ENCODE results near the gene PDE2A. TPM values are rescaled to one million over a fixed set of nuclear protein-coding genes. Genes with fewer than 3 reads are reported as not detected.

Gene PDE2A
- total RNA-seq, 1 experiment from 2014 or later: 0.58 TPM

- Histone ChIP-seq H3K27ac (ENCODE audit: low read depth, low read length, poor library complexity, severe bottlenecking) (no peak overlapping the region), H3K9me3 (ENCODE audit: low read depth, low read length, poor library complexity, severe bottlenecking) (no peaks in the 10 kb centered on the region), H3K36me3 (ENCODE audit: insufficient read depth, low read length, poor library complexity, severe bottlenecking) (peaks cover 6% of the 10 kb centered on the region), H3K27me3 (replicated peaks; ENCODE audit: insufficient read depth, low read depth, low read length, poor library complexity) (peaks cover 27% of the 10 kb centered on the region), H3K4me3 (ENCODE audit: low read depth, low read length, poor library complexity, severe bottlenecking) (no peak overlapping the region), H3K4me1 (ENCODE audit: insufficient read depth, low read length, poor library complexity, severe bottlenecking) (no peaks in the 10 kb centered on the region)
- intact Hi-C loops (cut with micrococcal nuclease; ENCODE audit: unreplicated experiment): loop anchor here (5.0 kb wide), 1 partner anchor 199 kb away; no protein-coding TSS in a partner anchor
- no TSS peak for BruUV-seq (replicated peaks)
- no peak for DNase-seq (ENCODE audit: low spot score)
- ChIA-PET POLR2A (ENCODE audit: low non-redundant PET) (no interaction called here), CTCF (interaction anchor here (0.6 to 1.0 kb wide), 2 partner anchors 210 to 439 kb away, joined by 4 read pairs; no protein-coding TSS in a partner anchor)
- TF ChIP-seq CTCF (conservative IDR thresholded peaks at IDR 0.05; ENCODE audit: low read depth, low read length) (no peak), EZH2 (IDR thresholded peaks at IDR 0.05; ENCODE audit: borderline replicate concordance, low read depth, low read length, poor library complexity, severe bottlenecking) (no peak)
Measured at GRCh38 chr11:72681226-72682153, 7.3 kb upstream of the PDE2A start.

GRCh38 chr11:72680624-72681158 is 6.5 kb upstream of the PDE2A start:
- POLR2A ChIA-PET (ENCODE audit: low non-redundant PET): no interaction called here
- Histone ChIP-seq H3K4me3 (ENCODE audit: low read depth, low read length, poor library complexity, severe bottlenecking) (no peak overlapping the region), H3K9me3 (ENCODE audit: low read depth, low read length, poor library complexity, severe bottlenecking) (no peaks in the 10 kb centered on the region), H3K27ac (ENCODE audit: low read depth, low read length, poor library complexity, severe bottlenecking) (no peak overlapping the region), H3K4me1 (ENCODE audit: insufficient read depth, low read length, poor library complexity, severe bottlenecking) (no peaks in the 10 kb centered on the region), H3K36me3 (ENCODE audit: insufficient read depth, low read length, poor library complexity, severe bottlenecking) (peaks cover 6% of the 10 kb centered on the region), H3K27me3 (replicated peaks; ENCODE audit: insufficient read depth, low read depth, low read length, poor library complexity) (peaks cover 35% of the 10 kb centered on the region)
- intact Hi-C loops (cut with micrococcal nuclease; ENCODE audit: unreplicated experiment): loop anchor here (5.0 kb wide), 1 partner anchor 198 kb away; no protein-coding TSS in a partner anchor
- TF ChIP-seq EZH2 (IDR thresholded peaks at IDR 0.05; ENCODE audit: borderline replicate concordance, low read depth, low read length, poor library complexity, severe bottlenecking) (no peak), CTCF (conservative IDR thresholded peaks at IDR 0.05; ENCODE audit: low read depth, low read length) (no peak)
- BruUV-seq (replicated peaks): no TSS peak
- CTCF ChIA-PET: interaction anchor here (0.5 to 0.6 kb wide), 2 partner anchors 19 to 318 kb away, joined by 3 to 10 read pairs; no protein-coding TSS in a partner anchor
- no peak for DNase-seq (ENCODE audit: low spot score)

- POLR2A ChIA-PET (ENCODE audit: low non-redundant PET): no interaction called here
Measured at GRCh38 chr11:72679869-72680268, 5.6 kb upstream of the PDE2A start.

More at GRCh38 chr11:72679869-72680268, 5.6 kb upstream of the PDE2A start:
- H3K27me3 ChIP-seq (replicated peaks; ENCODE audit: insufficient read depth, low read depth, low read length, poor library complexity): peaks cover 36% of the 10 kb centered on the region
- CTCF ChIA-PET: interaction anchor here (0.5 kb wide), 1 partner anchor 624 kb away, joined by 5 read pairs; no protein-coding TSS in a partner anchor
- no peaks in the 10 kb centered on the region for H3K4me1 ChIP-seq (ENCODE audit: insufficient read depth, low read length, poor library complexity, severe bottlenecking)
- no peaks in the 10 kb centered on the region for H3K9me3 ChIP-seq (ENCODE audit: low read depth, low read length, poor library complexity, severe bottlenecking)
- H3K36me3 ChIP-seq (ENCODE audit: insufficient read depth, low read length, poor library complexity, severe bottlenecking): peaks cover 6% of the 10 kb centered on the region
- no peak overlapping the region for H3K27ac ChIP-seq (ENCODE audit: low read depth, low read length, poor library complexity, severe bottlenecking)
- TF ChIP-seq CTCF (conservative IDR thresholded peaks at IDR 0.05; ENCODE audit: low read depth, low read length) (no peak), EZH2 (IDR thresholded peaks at IDR 0.05; ENCODE audit: borderline replicate concordance, low read depth, low read length, poor library complexity, severe bottlenecking) (no peak)
- no peak for DNase-seq (ENCODE audit: low spot score)
- intact Hi-C loops (cut with micrococcal nuclease; ENCODE audit: unreplicated experiment): loop anchor here (5.0 kb wide), 1 partner anchor 198 kb away; no protein-coding TSS in a partner anchor
- H3K4me3 ChIP-seq (ENCODE audit: low read depth, low read length, poor library complexity, severe bottlenecking): no peak overlapping the region
- BruUV-seq (replicated peaks): no TSS peak
